Measurements from ENCODE around the gene PVALB.

DNA sequence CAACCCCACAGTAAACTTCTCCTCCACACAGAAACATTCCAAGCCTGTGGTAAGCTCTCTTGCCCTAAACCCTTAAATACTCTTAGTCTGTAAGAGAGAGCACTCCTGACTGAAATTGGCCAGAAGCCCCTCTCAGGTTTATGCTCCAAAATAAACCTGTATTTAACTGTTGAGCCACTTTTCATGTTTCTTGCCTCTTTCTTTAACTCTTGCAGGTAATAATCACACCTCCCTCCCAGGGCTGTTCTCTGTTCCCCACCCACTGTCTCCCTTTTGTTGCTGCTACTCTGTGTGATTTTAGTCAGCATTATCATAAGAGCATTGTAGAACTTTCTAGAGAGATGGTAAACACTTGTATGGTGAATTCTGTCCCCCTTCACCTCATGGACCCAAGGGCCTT, 38.8 kb downstream of the PVALB start:
- no peak for TF ChIP-seq POLR2A (IDR thresholded peaks at IDR 0.05; ENCODE audit: low read depth, low read length)
- TF ChIP-seq CTCF (IDR thresholded peaks at IDR 0.05; ENCODE audit: extremely low read depth in 1 of 2, insufficient read depth in 1 of 2, low read depth in 1 of 2, low read length in 2 of 2), result no peak
